A549 (cell line): ENCODE measurements around the gene HOMER3. TPM values are rescaled to one million over a fixed set of nuclear protein-coding genes. Genes with fewer than 3 reads are reported as not detected.

Experiments used
- ATAC-seq, 2 experiments: fragments of 200-7000 bp in 1 of 2; fragments of >200 bp in 1 of 2; cut with Nextera tagmentation in 1 of 2; cut with Tn5 transposase in 1 of 2; 3 replicates each; pipeline versions ENCODE4 v1.8.0 to v1.9.1; 2018 to 2020; ENCODE audit warnings: mild to moderate bottlenecking in 1 of 2, moderate library complexity in 1 of 2
- CTCF ChIA-PET: fragments of 300-600 bp; sonication (Branson Sonifier 250); formaldehyde crosslinking; extraction: SDS; loops from one replicate; lab custom pipeline; 2021; ENCODE audit warnings: antibody characterized with exemption, inconsistent platforms; lab: Yijun Ruan, JAX
- POLR2A ChIA-PET: fragments of 350-600 bp; formaldehyde crosslinking; extraction: SDS; loops from one replicate; lab custom pipeline; 2021; ENCODE audit warnings: antibody characterized with exemption, inconsistent platforms; lab: Yijun Ruan, JAX
- DNase-seq, 2 experiments: peaks; one replicate each; pipeline versions ENCODE4 v3.0.0 to v3.0.0-alpha.2; 2011 to 2016; ENCODE audit warnings: low read depth in 1 of 2, low spot score in 1 of 2
- FAIRE-seq: peaks from 2 replicates; lab custom pipeline; 2011; peaks lifted over from hg19 to GRCh38; lab: Jason Lieb, UNC
- H3K27ac ChIP-seq, 2 experiments: fragments of >200 bp; sonication (Bioruptor Twin); formaldehyde crosslinking; 3 replicates each; pipeline ENCODE4 v1.5.1; 2016 to 2017
- H3K4me1 ChIP-seq: fragments of >200 bp; sonication (Bioruptor Twin); formaldehyde crosslinking; 3 replicates; pipeline ENCODE4 v1.6.1; 2016
- H3K4me2 ChIP-seq: fragments of >200 bp; sonication (Bioruptor Twin); formaldehyde crosslinking; 3 replicates; pipeline ENCODE4 v1.6.1; 2016
- H3K4me3 ChIP-seq: fragments of >200 bp; sonication (Bioruptor Twin); formaldehyde crosslinking; 3 replicates; pipeline ENCODE4 v1.5.1; 2016
- H3K9me3 ChIP-seq: fragments of >200 bp; sonication (Bioruptor Twin); formaldehyde crosslinking; 3 replicates; pipeline ENCODE4 v1.6.1; 2016
- BCL3 ChIP-seq: fragments of >200 bp; sonication (Bioruptor Twin); formaldehyde crosslinking; IDR thresholded peaks from 3 replicates; pipeline ENCODE4 v1.6.1; 2016
- CTCF ChIP-seq: fragments of >200 bp; sonication (Bioruptor Twin); formaldehyde crosslinking; IDR thresholded peaks from 3 replicates; pipeline ENCODE4 v1.5.1; 2016
- E2F6 ChIP-seq: IDR thresholded peaks from 2 replicates; pipeline ENCODE4 v1.6.1; 2012; ENCODE audit warnings: low read depth, borderline replicate concordance
- EHMT2 ChIP-seq: fragments of 200-600 bp; sonication (generic); IDR thresholded peaks from 2 replicates; pipeline ENCODE4 v1.6.1; 2016; ENCODE audit warnings: antibody characterized with exemption, low read depth, mild to moderate bottlenecking, moderate library complexity
- FOSB ChIP-seq: fragments of 250-450 bp; sonication (Bioruptor Pico); IDR thresholded peaks from 2 replicates; pipeline ENCODE4 v1.5.0; 2020; ENCODE audit warnings: mild to moderate bottlenecking, moderate library complexity
- HES2 ChIP-seq: fragments of >200 bp; sonication (Bioruptor Twin); formaldehyde crosslinking; IDR thresholded peaks from 2 replicates; pipeline ENCODE4 v1.6.1; 2016
- HMGXB4 ChIP-seq: fragments of 250-450 bp; sonication (Bioruptor Pico); IDR thresholded peaks from 2 replicates; pipeline ENCODE4 v1.5.0; 2021; ENCODE audit warnings: mild to moderate bottlenecking, moderate library complexity, borderline replicate concordance
- HOXA7 ChIP-seq: fragments of 250-450 bp; sonication (Bioruptor Pico); IDR thresholded peaks from 2 replicates; pipeline ENCODE4 v1.5.0; 2020; ENCODE audit warnings: mild to moderate bottlenecking, moderate library complexity
- JUNB ChIP-seq: fragments of >200 bp; sonication (Bioruptor Twin); formaldehyde crosslinking; IDR thresholded peaks from 2 replicates; pipeline ENCODE4 v1.6.1; 2016
- MAZ ChIP-seq: fragments of 150-350 bp; IDR thresholded peaks from 2 replicates; pipeline ENCODE4 v1.6.1; 2014; ENCODE audit warnings: antibody characterized with exemption, low read depth, low read length, borderline replicate concordance
- NPAS2 ChIP-seq: fragments of 250-450 bp; sonication (Bioruptor Pico); IDR thresholded peaks from 2 replicates; pipeline ENCODE4 v1.8.0; 2022; ENCODE audit warnings: mild to moderate bottlenecking, moderate library complexity, borderline replicate concordance
- PBX3 ChIP-seq: IDR thresholded peaks from 2 replicates; pipeline ENCODE4 v1.6.1; 2012
- RCOR1 ChIP-seq: fragments of 150-350 bp; IDR thresholded peaks from 2 replicates; pipeline ENCODE4 v1.6.1; 2014; ENCODE audit warnings: antibody characterized with exemption, low read length, low read depth
- SREBF2 ChIP-seq: fragments of 450-650 bp; IDR thresholded peaks from 2 replicates; pipeline ENCODE4 v1.6.1; 2014; ENCODE audit warnings: mild to moderate bottlenecking, moderate library complexity
- TFCP2L1 ChIP-seq: fragments of 250-450 bp; sonication (Bioruptor Pico); IDR thresholded peaks from 2 replicates; pipeline ENCODE4 v1.5.0; 2021; ENCODE audit warnings: mild to moderate bottlenecking
- TP53 ChIP-seq: fragments of 250-450 bp; sonication (Bioruptor Pico); IDR thresholded peaks from 2 replicates; pipeline ENCODE4 v1.5.0; 2021; ENCODE audit warnings: mild to moderate bottlenecking, moderate library complexity
- USF2 ChIP-seq: fragments of 450-650 bp; IDR thresholded peaks from 2 replicates; pipeline ENCODE4 v1.6.1; 2014; ENCODE audit warnings: antibody characterized with exemption
- ZFP36 ChIP-seq: fragments of 450-650 bp; IDR thresholded peaks from 2 replicates; pipeline ENCODE4 v1.6.1; 2014; ENCODE audit warnings: borderline replicate concordance; ENCODE audit not compliant: partially characterized antibody
- ZNF302 ChIP-seq: fragments of 250-450 bp; sonication (Bioruptor Pico); IDR thresholded peaks from 2 replicates; pipeline ENCODE4 v1.9.0; 2021; ENCODE audit warnings: inconsistent platforms, mild to moderate bottlenecking, moderate library complexity
- ZSCAN20 ChIP-seq: fragments of 250-450 bp; sonication (Bioruptor Pico); IDR thresholded peaks from 2 replicates; pipeline ENCODE4 v1.8.0; 2022; ENCODE audit warnings: mild to moderate bottlenecking, moderate library complexity
- WGBS: methylation state at CpG from one replicate; pipeline ENCODE4 v1.1.6; 2017; ENCODE audit errors: missing lambda C conversion rate; 5-methylcytosine and 5-hydroxymethylcytosine counted together
- polyA plus RNA-seq, 4 experiments: library from polyadenylated mRNA; depleted of rRNA in 3 of 4; stranded (reverse); fragments of >200 nt; fragmentation: RNase III in 1 of 4; extraction: RNeasy Plus Mini Kit Qiagen cat#74134 plus additional on column Dnase treatment in 1 of 4; gene quantifications; 2 replicates in 3 of 4; 3 replicates in 1 of 4; pipeline ENCODE4 v1.2.3, GENCODE V29; 2011 to 2017

The HOMER3 gene
- polyA plus RNA-seq, 2 of the 4 experiments (the other 2 are of a cell fraction), result 9.9 to 35.4 TPM

GRCh38 chr19:18978616-18979015 lies 37.6 kb upstream of the HOMER3 start:
- FAIRE-seq, result no peak
- TF ChIP-seq MAZ (no peak), RCOR1 (no peak), TFCP2L1 (CRISPR knock-in tag) (no peak), FOSB (CRISPR knock-in tag) (no peak), HES2 (no peak), EHMT2 (no peak), JUNB (no peak), ZNF302 (CRISPR knock-in tag) (no peak), TP53 (CRISPR knock-in tag) (no peak), E2F6 (no peak), SREBF2 (no peak), HOXA7 (CRISPR knock-in tag) (no peak), PBX3 (no peak), CTCF (no peak), USF2 (no peak), NPAS2 (CRISPR knock-in tag) (no peak), ZSCAN20 (CRISPR knock-in tag) (no peak), ZFP36 (no peak), BCL3 (no peak), HMGXB4 (CRISPR knock-in tag) (no peak)
- TF ChIP-seq, all 56 proteins: peak for 0
- Histone ChIP-seq H3K9me3 (no peaks in the 10 kb centered on the region), H3K27ac (no peak overlapping the region), H3K4me3 (no peak overlapping the region), H3K4me1 (no peaks in the 10 kb centered on the region), H3K4me2 (no peak overlapping the region)
- ChIA-PET CTCF (no interaction called here), POLR2A (no interaction called here)
- ATAC-seq (no peak), DNase-seq (no peak)
- 84% methylated on average over 7 of the region's 7 CpGs for WGBS
